B cell (primary cell): ENCODE results near the gene SRSF10. TPM values are rescaled to one million over a fixed set of nuclear protein-coding genes. Genes with fewer than 3 reads are reported as not detected.

Experiments
- ATAC-seq: fragments of 200-7000 bp; cut with Tn5 transposase; one replicate; pipeline ENCODE4 v1.10.0; 2021; ENCODE audit warnings: low read depth, mild to moderate bottlenecking, moderate number of reproducible peaks, moderate library complexity
- CTCF ChIA-PET: fragments of 350-600 bp; sonication (Branson Sonifier 250); formaldehyde crosslinking; loops from one replicate; lab custom pipeline; 2021; ENCODE audit warnings: antibody characterized with exemption, inconsistent platforms; lab: Charles Lee
- POLR2A ChIA-PET: fragments of 350-600 bp; sonication (Branson Sonifier 250); formaldehyde crosslinking; loops from one replicate; lab custom pipeline; 2021; ENCODE audit warnings: antibody characterized with exemption; lab: Charles Lee
- DNase-seq: peaks from one replicate; pipeline ENCODE4 v3.0.0; 2013
- H2AFZ ChIP-seq: 2 replicates; pipeline ENCODE4 v1.6.1; 2012; ENCODE audit warnings: mild to moderate bottlenecking, low read depth, low read length; ENCODE audit not compliant: insufficient read depth, poor library complexity, severe bottlenecking
- H3K27ac ChIP-seq, 2 donors: 1 replicate in 1 of 2; 2 replicates in 1 of 2; pipeline ENCODE4 v1.5.1; 2012 to 2013; ENCODE audit warnings: low read length in 2 of 2, mild to moderate bottlenecking in 2 of 2, moderate library complexity in 1 of 2
- H3K27me3 ChIP-seq, 4 experiments: fragments of 200-600 bp in 1 of 4; sonication (generic) in 1 of 4; replicated peaks in 1 of 4; 1 replicate in 2 of 4; 2 replicates in 2 of 4; pipeline versions ENCODE4 v1.6.1 to v1.7.0; 2013 to 2016; ENCODE audit warnings: low read length in 3 of 4, mild to moderate bottlenecking in 2 of 4, mixed read lengths in 1 of 4, moderate library complexity in 1 of 4; ENCODE audit not compliant: insufficient read depth in 4 of 4, control insufficient read depth in 3 of 4; ENCODE audit errors: control extremely low read depth in 1 of 4
- H3K36me3 ChIP-seq, 2 experiments: replicated peaks in 1 of 2; 1 replicate in 1 of 2; 2 replicates in 1 of 2; pipeline versions ENCODE4 v1.6.1 to v1.7.1; 2013; ENCODE audit warnings: low read length in 1 of 2; ENCODE audit not compliant: insufficient read depth in 2 of 2, control insufficient read depth in 1 of 2; ENCODE audit errors: control extremely low read depth in 1 of 2, extremely low read depth in 1 of 2
- H3K4me1 ChIP-seq, 2 donors: fragments of 200-600 bp in 1 of 2; sonication (generic) in 1 of 2; 1 replicate in 1 of 2; 2 replicates in 1 of 2; pipeline versions ENCODE4 v1.5.1 to v1.6.1; 2013 to 2017; ENCODE audit warnings: low read length in 2 of 2; ENCODE audit not compliant: control insufficient read depth in 2 of 2, insufficient read depth in 2 of 2
- H3K4me2 ChIP-seq: replicated peaks from 2 replicates; pipeline ENCODE3; 2012; ENCODE audit warnings: mild to moderate bottlenecking, low read depth, low read length; ENCODE audit not compliant: poor library complexity, severe bottlenecking
- H3K4me3 ChIP-seq, 5 experiments: fragments of 200-600 bp in 1 of 5; sonication (generic) in 1 of 5; 1 replicate in 3 of 5; 2 replicates in 2 of 5; pipeline versions ENCODE4 v1.5.1 to v1.7.0; 2011 to 2016; ENCODE audit warnings: low read length in 4 of 5, mild to moderate bottlenecking in 4 of 5, low read depth in 2 of 5, control low read depth in 1 of 5, moderate library complexity in 1 of 5; ENCODE audit not compliant: insufficient read depth in 1 of 5; ENCODE audit errors: control extremely low read depth in 1 of 5, extremely low read depth in 1 of 5
- H3K79me2 ChIP-seq: fragments of 200-600 bp; sonication (generic); one replicate; pipeline ENCODE4 v1.6.0; 2016; ENCODE audit warnings: low read length; ENCODE audit not compliant: control insufficient read depth, insufficient read depth
- H3K9ac ChIP-seq: fragments of 200-600 bp; sonication (generic); 2 replicates; pipeline ENCODE4 v1.6.1; 2017; ENCODE audit warnings: mild to moderate bottlenecking, low read length, moderate library complexity
- H3K9me3 ChIP-seq, 3 donors: one replicate each; pipeline versions ENCODE4 v1.6.1 to v1.7.1; 2013; ENCODE audit warnings: low read length in 2 of 3; ENCODE audit not compliant: control insufficient read depth in 2 of 3, insufficient read depth in 1 of 3; ENCODE audit errors: control extremely low read depth in 1 of 3
- H4K20me1 ChIP-seq: 2 replicates; pipeline ENCODE4 v1.6.0; 2012; ENCODE audit warnings: mild to moderate bottlenecking, low read length; ENCODE audit not compliant: insufficient read depth, control insufficient read depth, poor library complexity, severe bottlenecking
- H3K27ac Mint-ChIP-seq: one replicate; pipeline ENCODE4 v1.8.0; 2021; ENCODE audit warnings: mixed read lengths
- H3K27me3 Mint-ChIP-seq: one replicate; pipeline ENCODE4 v1.8.0; 2021; ENCODE audit warnings: mixed read lengths
- H3K4me1 Mint-ChIP-seq: one replicate; pipeline ENCODE4 v1.8.0; 2021; ENCODE audit warnings: mixed read lengths
- H3K4me3 Mint-ChIP-seq: one replicate; pipeline ENCODE4 v1.8.0; 2021; ENCODE audit warnings: mixed read lengths
- H3K9me3 Mint-ChIP-seq: one replicate; pipeline ENCODE4 v1.8.0; 2022; ENCODE audit warnings: mixed read lengths; ENCODE audit not compliant: insufficient read depth
- CTCF ChIP-seq: fragments of 200-600 bp; IDR thresholded peaks from one replicate; pipeline ENCODE4 v1.8.0; 2022; ENCODE audit warnings: antibody characterized with exemption, mild to moderate bottlenecking
- EZH2 ChIP-seq: IDR thresholded peaks from 2 replicates; pipeline ENCODE4 v1.6.1; 2012; ENCODE audit warnings: borderline replicate concordance, low read depth, mild to moderate bottlenecking, moderate library complexity, low read length; ENCODE audit not compliant: insufficient read depth, poor library complexity, severe bottlenecking
- WGBS: methylation state at CpG from one replicate; pipeline ENCODE4 v1.1.5; 2013; ENCODE audit warnings: missing lambda C conversion rate; ENCODE audit not compliant: insufficient coverage; 5-methylcytosine and 5-hydroxymethylcytosine counted together
- intact Hi-C: fragments of 100-400 bp; cut with micrococcal nuclease; formaldehyde crosslinking; loops from one replicate; pipeline ENCODE4 v1.10.0; 2022
- polyA plus RNA-seq: library from polyadenylated mRNA; depleted of rRNA; stranded (reverse); fragments of >200 nt; gene quantifications from 2 replicates; pipeline ENCODE4 v1.2.3, GENCODE V29; 2012
- total RNA-seq, 2 donors: library from RNA; stranded (reverse); fragments of 120-200 nt in 1 of 2; gene quantifications; 1 replicate in 1 of 2; 2 replicates in 1 of 2; pipeline versions ENCODE4 v1.2.3 to v1.2.4, GENCODE V29; 2013 to 2022

SRSF10 gene
- total and polyA plus RNA-seq, 2 donors (not counting 1 experiment from before 2014, with no cell fraction given), result 98.6 to 213 TPM

GRCh38 chr1:23916209-23917131 is 63.7 kb downstream of the SRSF10 start:
- Histone ChIP-seq H3K27me3 (no peaks in the 10 kb centered on the region), H2AFZ (peak overlapping the region; percentile 35), H4K20me1 (no peaks in the 10 kb centered on the region), H3K9me3 (peaks cover 0 to 3% (median 0%) of the 10 kb centered on the region in 3 donors), H3K4me1 (peaks cover 52 to 72% of the 10 kb centered on the region in 2 donors), H3K9ac (peak overlapping the region; percentile 31), H3K27ac (peak overlapping the region; percentile 48 to 77), H3K36me3 (peaks cover 0 to under 1% of the 10 kb centered on the region in 2 experiments), H3K79me2 (peaks cover 31% of the 10 kb centered on the region), H3K4me2 (peak overlapping the region; percentile 71), H3K4me3 (peak overlapping the region in 2 of 5 experiments; percentile 22 to 50)
- CTCF ChIA-PET, result interaction anchor here (0.5 to 4.7 kb wide), 60 partner anchors 9 to 477 kb away, joined by 3 to 199 read pairs (median 5); partner anchors contain the start of genes ELOA, FUCA1, LYPLA2 and PITHD1
- Mint-ChIP-seq H3K9me3 (no peaks in the 10 kb centered on the region), H3K27ac (peak overlapping the region; percentile 90), H3K27me3 (no peaks in the 10 kb centered on the region), H3K4me1 (peaks cover 64% of the 10 kb centered on the region), H3K4me3 (peak overlapping the region; percentile 47)
- ATAC-seq (peak; percentile 53), DNase-seq (peak; percentile 86)
- WGBS, result 4% methylated on average over 9 of the region's 12 CpGs
- POLR2A ChIA-PET, result interaction anchor here (0.6 to 3.4 kb wide), 14 partner anchors 9 to 380 kb away, joined by 3 to 18 read pairs (median 4); partner anchors contain the start of genes GALE and PNRC2
- intact Hi-C loops, result loop anchor here (1.0 to 5.0 kb wide), 7 partner anchors 8 to 224 kb away; partner anchors contain the start of genes FUCA1, HMGCL and RPL11
- TF ChIP-seq CTCF, result peak; percentile 80
- no peak for TF ChIP-seq EZH2
